Ecto neural progenitor cell (in vitro differentiated cells): ENCODE data around the gene PLXNA3.

ENCODE experiments used
- DNase-seq: peaks from one replicate; pipeline ENCODE4 v3.0.0-alpha.2; 2018; ENCODE audit warnings: low spot score

The PLXNA3 gene

DNA sequence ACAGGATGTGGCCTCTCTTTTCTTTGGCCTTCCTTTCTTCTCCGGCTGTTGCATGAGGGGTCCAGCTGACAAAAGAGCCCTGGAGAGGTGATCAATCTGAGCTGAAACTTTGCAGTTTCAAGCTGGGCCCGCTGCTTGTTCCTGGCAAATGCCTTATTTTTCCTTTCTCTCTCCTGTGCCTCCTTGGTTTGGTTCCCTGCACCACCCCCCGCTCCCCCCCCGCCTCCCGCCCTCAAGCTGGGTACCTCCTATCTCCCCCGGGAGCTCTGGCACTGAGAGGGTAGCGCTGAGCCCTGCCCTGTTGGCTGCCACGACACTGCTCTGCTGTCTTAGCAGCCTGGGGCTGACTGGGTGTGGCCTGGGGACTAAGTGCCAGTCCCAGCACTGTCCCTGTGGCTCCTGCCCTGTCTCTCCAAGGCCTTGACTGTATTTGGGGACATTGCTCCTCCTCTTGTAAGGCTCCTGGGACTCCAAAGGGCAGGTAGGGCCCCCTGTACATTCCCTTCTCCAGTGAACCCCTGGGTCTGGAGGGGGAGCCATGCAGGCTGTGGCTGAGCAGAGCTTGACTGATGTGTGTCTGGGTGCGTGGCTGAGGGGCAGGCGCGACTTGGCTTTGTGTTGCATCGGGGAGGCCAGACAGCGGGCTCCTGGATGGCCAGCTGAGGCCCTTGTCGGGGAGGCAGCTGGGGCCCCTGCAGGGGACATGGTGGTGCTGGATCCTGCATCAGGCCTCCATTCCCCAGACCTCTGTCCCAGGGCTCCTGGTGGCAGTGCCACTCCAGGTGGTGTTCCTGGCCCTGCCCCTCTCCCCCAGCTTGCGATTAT is 1.1 kb downstream of the PLXNA3 start:
- DNase-seq: no peak

DNA sequence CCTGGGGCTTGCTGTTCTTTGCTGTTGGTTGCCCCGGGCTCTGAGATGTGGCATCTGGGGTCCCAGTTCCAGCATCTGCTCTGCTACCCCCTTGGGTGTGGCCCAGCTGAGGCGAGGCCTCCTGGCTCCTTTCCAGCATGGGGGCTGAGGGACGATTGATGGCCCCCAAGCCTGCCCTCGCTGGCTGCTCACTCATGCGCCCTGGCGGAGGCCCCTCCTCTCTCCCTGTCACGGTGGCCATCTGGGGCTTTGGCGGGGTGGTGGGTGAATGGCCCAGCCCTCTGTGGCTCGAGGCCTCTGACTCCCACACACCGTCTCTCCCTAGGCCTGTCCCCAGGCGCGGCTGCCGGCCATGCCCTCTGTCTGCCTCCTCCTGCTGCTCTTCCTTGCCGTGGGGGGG is 1.8 kb downstream of the PLXNA3 start:
- DNase-seq: no peak

- no peak for DNase-seq
Observed at GRCh38 chrX:154460326-154460725, 2.2 kb downstream of the PLXNA3 start.

GRCh38 chrX:154462396-154462795 is 4.3 kb downstream of the PLXNA3 start:
- no peak for DNase-seq

- DNase-seq: no peak
Observed at GRCh38 chrX:154463611-154464220, 5.6 kb downstream of the PLXNA3 start.

- DNase-seq: no peak
Observed at GRCh38 chrX:154464806-154465365, 6.8 kb downstream of the PLXNA3 start.

GRCh38 chrX:154465601-154466000 is 7.5 kb downstream of the PLXNA3 start:
- no peak for DNase-seq

DNA sequence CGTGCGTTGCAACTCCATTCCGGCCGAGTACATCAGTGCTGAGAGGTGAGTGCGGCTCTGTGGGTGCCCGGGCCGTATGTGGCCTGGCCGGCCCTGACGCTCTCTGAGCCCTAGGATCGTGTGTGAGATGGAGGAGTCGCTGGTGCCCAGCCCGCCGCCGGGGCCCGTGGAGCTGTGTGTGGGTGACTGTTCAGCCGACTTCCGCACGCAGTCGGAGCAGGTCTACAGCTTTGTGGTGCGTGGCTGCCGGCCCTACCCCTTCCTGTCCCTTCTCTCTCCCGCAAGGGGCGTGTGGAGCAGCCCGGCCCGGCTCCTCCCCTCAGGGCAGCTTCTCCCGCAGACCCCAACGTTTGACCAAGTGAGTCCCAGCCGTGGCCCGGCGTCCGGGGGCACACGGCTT is 8.0 kb downstream of the PLXNA3 start:
- DNase-seq: no peak

- DNase-seq: no peak
Observed at GRCh38 chrX:154466907-154467306, 8.8 kb downstream of the PLXNA3 start.

DNA sequence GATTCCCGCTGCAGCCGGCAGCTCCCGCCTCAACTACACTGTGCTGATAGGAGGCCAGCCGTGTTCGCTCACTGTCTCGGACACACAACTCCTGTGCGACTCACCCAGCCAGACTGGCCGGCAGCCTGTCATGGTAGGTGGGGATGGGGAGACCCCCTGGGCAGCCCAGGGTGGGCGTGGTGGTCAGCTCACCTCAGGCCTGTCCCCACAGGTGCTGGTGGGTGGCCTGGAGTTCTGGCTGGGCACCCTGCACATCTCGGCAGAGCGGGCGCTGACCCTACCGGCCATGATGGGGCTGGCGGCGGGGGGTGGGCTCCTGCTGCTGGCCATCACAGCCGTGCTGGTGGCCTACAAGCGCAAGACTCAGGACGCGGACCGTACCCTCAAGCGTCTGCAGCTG is 9.5 kb downstream of the PLXNA3 start:
- no peak for DNase-seq

- DNase-seq: no peak
Observed at GRCh38 chrX:154468217-154468616, 10.1 kb downstream of the PLXNA3 start.

GRCh38 chrX:154469114-154469513 is 11.0 kb downstream of the PLXNA3 start:
- DNase-seq: no peak

GRCh38 chrX:154469880-154470279 is 11.8 kb downstream of the PLXNA3 start:
- no peak for DNase-seq

DNA sequence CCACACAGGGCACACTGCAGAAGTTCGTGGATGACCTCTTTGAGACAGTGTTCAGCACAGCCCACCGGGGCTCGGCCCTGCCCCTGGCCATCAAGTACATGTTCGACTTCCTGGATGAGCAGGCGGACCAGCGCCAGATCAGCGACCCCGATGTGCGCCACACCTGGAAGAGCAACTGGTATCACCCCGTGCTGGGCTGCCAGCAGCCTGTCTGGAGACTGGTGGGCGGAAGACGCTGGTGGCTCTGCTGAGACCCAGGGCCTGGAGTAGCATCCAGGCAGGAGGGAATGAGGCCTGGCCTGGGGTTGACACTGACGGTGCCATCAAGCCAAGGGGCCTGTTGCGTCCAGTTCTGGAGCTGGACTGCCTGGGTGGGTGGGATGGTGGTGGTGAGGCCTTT is 12.4 kb downstream of the PLXNA3 start:
- DNase-seq: no peak

GRCh38 chrX:154470914-154471568 is 13.0 kb downstream of the PLXNA3 start:
- no peak for DNase-seq

GRCh38 chrX:154471839-154472684 is 14.0 kb downstream of the PLXNA3 start:
- no peak for DNase-seq

GRCh38 chrX:154472685-154473632 is 14.9 kb downstream of the PLXNA3 start:
- no peak for DNase-seq

DNA sequence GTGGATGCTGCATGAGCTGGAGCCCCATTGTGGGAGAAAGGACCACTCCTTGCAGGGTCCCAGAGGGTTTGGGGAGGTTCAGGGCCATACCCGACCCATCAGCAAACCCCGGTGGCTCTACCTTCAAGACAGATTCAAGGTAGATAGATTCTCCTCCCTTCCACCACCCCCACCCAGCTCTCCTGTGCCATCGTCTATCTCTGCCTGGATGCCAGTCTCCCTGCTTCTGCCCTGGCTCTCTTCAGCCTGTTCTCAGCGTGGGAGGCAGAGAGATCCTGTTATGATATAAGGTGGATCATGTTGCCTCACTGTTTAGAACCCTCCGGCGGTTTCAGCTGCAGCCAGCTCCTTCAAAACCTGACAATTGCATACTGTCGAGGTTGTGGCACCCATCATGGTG is 15.6 kb downstream of the PLXNA3 start:
- DNase-seq: no peak

DNA sequence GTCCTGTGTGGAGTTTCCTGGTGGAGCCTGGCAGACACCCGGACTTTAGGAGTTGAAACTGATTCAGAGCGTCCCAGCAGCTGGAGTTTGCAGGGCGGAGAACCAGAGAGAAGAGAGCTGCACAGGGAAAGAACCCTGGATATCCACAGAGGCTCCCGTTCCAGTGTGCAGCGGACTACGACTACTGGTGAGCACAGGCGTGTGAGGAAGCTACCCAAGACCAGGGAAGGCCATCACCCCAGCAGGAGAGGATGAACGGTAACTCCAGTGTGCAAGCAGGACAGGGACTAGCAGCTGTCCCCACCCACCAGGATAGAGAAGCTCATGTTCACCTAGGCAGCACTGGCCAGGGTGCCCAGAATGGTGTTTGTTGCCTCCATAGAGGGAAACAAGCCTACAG is 18.7 kb downstream of the PLXNA3 start:
- DNase-seq: no peak

GRCh38 chrX:154477891-154478477 is 19.9 kb downstream of the PLXNA3 start:
- DNase-seq: no peak
